Measurements from ENCODE around the gene FOXP1. TPM values are rescaled to one million over a fixed set of nuclear protein-coding genes. Genes with fewer than 3 reads are reported as not detected.

The FOXP1 gene
- total and polyA plus RNA-seq, 2 of the 13 experiments (the other 11 are each of a cell fraction or from before 2014, with no cell fraction given): 40.4 to 59.0 TPM

DNA sequence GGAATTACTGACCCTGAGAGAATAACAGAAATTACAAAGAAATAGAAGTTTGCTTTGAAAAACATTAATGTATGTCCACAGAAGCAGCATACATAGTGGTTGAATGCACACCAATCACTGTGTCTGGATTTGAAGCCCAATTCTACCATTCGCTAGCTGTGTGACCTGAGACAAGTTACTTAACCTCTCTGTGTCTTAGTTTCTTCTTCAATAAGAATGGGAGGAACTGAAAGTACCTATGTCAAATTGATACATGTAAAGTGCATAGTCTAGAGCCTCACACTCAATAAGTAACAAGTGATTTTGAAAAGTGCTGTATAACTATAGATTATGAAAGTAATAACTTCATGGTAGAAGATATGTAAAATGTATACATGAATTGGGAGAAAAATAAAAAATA is 457.8 kb downstream of the FOXP1 start (continued):
- TF ChIP-seq ZNF704 (CRISPR knock-in tag; IDR thresholded peaks at IDR 0.05; ENCODE audit: borderline replicate concordance) (no peak), JARID2 (CRISPR knock-in tag; IDR thresholded peaks at IDR 0.05; ENCODE audit: insufficient replicate concordance) (no peak)
- TF ChIP-seq, protein P1, sequence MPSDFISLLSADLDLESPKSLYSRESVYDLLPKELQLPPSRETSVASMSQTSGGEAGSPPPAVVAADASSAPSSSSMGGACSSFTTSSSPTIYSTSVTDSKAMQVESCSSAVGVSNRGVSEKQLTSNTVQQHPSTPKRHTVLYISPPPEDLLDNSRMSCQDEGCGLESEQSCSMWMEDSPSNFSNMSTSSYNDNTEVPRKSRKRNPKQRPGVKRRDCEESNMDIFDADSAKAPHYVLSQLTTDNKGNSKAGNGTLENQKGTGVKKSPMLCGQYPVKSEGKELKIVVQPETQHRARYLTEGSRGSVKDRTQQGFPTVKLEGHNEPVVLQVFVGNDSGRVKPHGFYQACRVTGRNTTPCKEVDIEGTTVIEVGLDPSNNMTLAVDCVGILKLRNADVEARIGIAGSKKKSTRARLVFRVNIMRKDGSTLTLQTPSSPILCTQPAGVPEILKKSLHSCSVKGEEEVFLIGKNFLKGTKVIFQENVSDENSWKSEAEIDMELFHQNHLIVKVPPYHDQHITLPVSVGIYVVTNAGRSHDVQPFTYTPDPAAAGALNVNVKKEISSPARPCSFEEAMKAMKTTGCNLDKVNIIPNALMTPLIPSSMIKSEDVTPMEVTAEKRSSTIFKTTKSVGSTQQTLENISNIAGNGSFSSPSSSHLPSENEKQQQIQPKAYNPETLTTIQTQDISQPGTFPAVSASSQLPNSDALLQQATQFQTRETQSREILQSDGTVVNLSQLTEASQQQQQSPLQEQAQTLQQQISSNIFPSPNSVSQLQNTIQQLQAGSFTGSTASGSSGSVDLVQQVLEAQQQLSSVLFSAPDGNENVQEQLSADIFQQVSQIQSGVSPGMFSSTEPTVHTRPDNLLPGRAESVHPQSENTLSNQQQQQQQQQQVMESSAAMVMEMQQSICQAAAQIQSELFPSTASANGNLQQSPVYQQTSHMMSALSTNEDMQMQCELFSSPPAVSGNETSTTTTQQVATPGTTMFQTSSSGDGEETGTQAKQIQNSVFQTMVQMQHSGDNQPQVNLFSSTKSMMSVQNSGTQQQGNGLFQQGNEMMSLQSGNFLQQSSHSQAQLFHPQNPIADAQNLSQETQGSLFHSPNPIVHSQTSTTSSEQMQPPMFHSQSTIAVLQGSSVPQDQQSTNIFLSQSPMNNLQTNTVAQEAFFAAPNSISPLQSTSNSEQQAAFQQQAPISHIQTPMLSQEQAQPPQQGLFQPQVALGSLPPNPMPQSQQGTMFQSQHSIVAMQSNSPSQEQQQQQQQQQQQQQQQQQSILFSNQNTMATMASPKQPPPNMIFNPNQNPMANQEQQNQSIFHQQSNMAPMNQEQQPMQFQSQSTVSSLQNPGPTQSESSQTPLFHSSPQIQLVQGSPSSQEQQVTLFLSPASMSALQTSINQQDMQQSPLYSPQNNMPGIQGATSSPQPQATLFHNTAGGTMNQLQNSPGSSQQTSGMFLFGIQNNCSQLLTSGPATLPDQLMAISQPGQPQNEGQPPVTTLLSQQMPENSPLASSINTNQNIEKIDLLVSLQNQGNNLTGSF (CRISPR knock-in tag; IDR thresholded peaks at IDR 0.05): no peak

GRCh38 chr3:71124048-71124447 is 459.5 kb downstream of the FOXP1 start:
- BruUV-seq (replicated peaks): no TSS peak
- Histone ChIP-seq H2AFZ (ENCODE audit: low read length) (no peak overlapping the region), H3K79me2 (ENCODE audit: insufficient read depth, low read length) (peaks cover 6% of the 10 kb centered on the region), H4K20me1 (ENCODE audit: insufficient read depth, low read length) (no peaks in the 10 kb centered on the region), H3K4me1 (ENCODE audit: insufficient read depth, low read length) (peaks cover 27% of the 10 kb centered on the region), H3K9me3 (ENCODE audit: low read length) (no peaks in the 10 kb centered on the region), H3K9ac (ENCODE audit: insufficient read depth, low read depth, low read length) (no peak overlapping the region), H3K27me3 (ENCODE audit: control insufficient read depth in 1 of 2, insufficient read depth in 2 of 2, low read length in 2 of 2) (no peaks in the 10 kb centered on the region), H3K4me2 (ENCODE audit: low read depth, low read length) (no peak overlapping the region), H3K4me3 (replicated peaks in 1 of 3; ENCODE audit: insufficient read depth in 1 of 3, low read depth in 2 of 3, low read length in 3 of 3) (no peak overlapping the region), H3K27ac (ENCODE audit: extremely low read length, insufficient read depth, low read length) (no peak overlapping the region), H3K36me3 (replicated peaks in 1 of 2; ENCODE audit: control insufficient read depth in 1 of 2, insufficient read depth in 2 of 2, low read length in 2 of 2) (no peaks in the 10 kb centered on the region; a peak in 2 of 5 replicates)
- FAIRE-seq (no peak), DNase-seq (ENCODE audit: low spot score) (no peak), ATAC-seq (no peak)
- CTCF ChIA-PET (ENCODE audit: low intra/inter-chr PET ratio, low total read pairs): no interaction called here
- TF ChIP-seq, protein P2, sequence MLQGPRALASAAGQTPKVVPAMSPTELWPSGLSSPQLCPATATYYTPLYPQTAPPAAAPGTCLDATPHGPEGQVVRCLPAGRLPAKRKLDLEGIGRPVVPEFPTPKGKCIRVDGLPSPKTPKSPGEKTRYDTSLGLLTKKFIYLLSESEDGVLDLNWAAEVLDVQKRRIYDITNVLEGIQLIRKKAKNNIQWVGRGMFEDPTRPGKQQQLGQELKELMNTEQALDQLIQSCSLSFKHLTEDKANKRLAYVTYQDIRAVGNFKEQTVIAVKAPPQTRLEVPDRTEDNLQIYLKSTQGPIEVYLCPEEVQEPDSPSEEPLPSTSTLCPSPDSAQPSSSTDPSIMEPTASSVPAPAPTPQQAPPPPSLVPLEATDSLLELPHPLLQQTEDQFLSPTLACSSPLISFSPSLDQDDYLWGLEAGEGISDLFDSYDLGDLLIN (CRISPR knock-in tag; IDR thresholded peaks at IDR 0.05; ENCODE audit: borderline replicate concordance): no peak
- TF ChIP-seq ISX (CRISPR knock-in tag; conservative IDR thresholded peaks at IDR 0.05) (no peak), ZNF234 (CRISPR knock-in tag; conservative IDR thresholded peaks at IDR 0.05) (no peak), BRCA1 (CRISPR knock-in tag; IDR thresholded peaks at IDR 0.05) (no peak), KDM5B (CRISPR knock-in tag; IDR thresholded peaks at IDR 0.05; ENCODE audit: borderline replicate concordance) (no peak), ADNP (CRISPR knock-in tag; IDR thresholded peaks at IDR 0.05) (no peak), HES4 (CRISPR knock-in tag; IDR thresholded peaks at IDR 0.05; ENCODE audit: borderline replicate concordance) (no peak), NFE2L2 (IDR thresholded peaks at IDR 0.05; ENCODE audit: low read length) (no peak)
- TF ChIP-seq, protein P3, sequence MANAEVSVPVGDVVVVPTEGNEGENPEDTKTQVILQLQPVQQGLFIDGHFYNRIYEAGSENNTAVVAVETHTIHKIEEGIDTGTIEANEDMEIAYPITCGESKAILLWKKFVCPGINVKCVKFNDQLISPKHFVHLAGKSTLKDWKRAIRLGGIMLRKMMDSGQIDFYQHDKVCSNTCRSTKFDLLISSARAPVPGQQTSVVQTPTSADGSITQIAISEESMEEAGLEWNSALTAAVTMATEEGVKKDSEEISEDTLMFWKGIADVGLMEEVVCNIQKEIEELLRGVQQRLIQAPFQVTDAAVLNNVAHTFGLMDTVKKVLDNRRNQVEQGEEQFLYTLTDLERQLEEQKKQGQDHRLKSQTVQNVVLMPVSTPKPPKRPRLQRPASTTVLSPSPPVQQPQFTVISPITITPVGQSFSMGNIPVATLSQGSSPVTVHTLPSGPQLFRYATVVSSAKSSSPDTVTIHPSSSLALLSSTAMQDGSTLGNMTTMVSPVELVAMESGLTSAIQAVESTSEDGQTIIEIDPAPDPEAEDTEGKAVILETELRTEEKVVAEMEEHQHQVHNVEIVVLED (CRISPR knock-in tag; IDR thresholded peaks at IDR 0.05; ENCODE audit: borderline replicate concordance): no peak
- intact Hi-C loops (cut with micrococcal nuclease; ENCODE audit: unreplicated experiment) (no loop called here), in situ Hi-C loops (cut with HindIII; ENCODE audit: extremely low pct_ligation_motif_present, low pct_unique_long_range_greater_than_20kb) (no loop called here)
- WGBS (ENCODE audit: low lambda C conversion rate): 77% methylated on average over 1 of the region's 1 CpG
- POLR2A ChIA-PET: no interaction called here
